Fibroblast of lung (primary cell): Measurements from ENCODE around the gene SLC4A8.

Experiments used
- EZH2 ChIP-seq: IDR thresholded peaks from 2 replicates; pipeline ENCODE4 v1.5.1; 2012; ENCODE audit warnings: low read length, control low read depth, mild to moderate bottlenecking; ENCODE audit errors: missing control alignments
- TF ChIP-seq, protein P1 (sequence below), 2 donors: IDR thresholded peaks in 1 of 2; conservative IDR thresholded peaks in 1 of 2; 1 replicate in 1 of 2; 2 replicates in 1 of 2; pipeline ENCODE4 v1.5.1; 2011 to 2012; ENCODE audit warnings: low read length in 2 of 2, control low read depth in 1 of 2, inconsistent platforms in 1 of 2, low read depth in 1 of 2, mild to moderate bottlenecking in 1 of 2

DNA sequence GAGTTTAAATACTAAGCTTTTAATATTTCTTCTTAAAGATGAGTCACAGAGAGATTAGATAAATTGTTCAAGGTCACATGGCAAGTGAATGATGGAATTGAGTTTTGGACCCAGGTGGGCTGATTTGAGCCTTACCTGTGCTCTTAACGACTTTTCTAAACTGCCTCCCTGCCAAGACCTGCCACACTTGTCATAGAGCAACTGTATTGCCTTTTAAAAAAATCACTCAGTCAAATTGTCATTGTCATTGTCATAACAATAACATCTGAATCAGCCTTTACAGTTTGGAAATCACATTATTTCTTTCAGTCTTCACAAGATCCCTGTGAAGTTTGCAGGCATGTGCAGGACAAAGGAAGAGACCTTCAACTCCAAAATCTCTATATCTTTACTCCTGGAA lies 25.7 kb downstream of the SLC4A8 start:
- TF ChIP-seq, protein P1, sequence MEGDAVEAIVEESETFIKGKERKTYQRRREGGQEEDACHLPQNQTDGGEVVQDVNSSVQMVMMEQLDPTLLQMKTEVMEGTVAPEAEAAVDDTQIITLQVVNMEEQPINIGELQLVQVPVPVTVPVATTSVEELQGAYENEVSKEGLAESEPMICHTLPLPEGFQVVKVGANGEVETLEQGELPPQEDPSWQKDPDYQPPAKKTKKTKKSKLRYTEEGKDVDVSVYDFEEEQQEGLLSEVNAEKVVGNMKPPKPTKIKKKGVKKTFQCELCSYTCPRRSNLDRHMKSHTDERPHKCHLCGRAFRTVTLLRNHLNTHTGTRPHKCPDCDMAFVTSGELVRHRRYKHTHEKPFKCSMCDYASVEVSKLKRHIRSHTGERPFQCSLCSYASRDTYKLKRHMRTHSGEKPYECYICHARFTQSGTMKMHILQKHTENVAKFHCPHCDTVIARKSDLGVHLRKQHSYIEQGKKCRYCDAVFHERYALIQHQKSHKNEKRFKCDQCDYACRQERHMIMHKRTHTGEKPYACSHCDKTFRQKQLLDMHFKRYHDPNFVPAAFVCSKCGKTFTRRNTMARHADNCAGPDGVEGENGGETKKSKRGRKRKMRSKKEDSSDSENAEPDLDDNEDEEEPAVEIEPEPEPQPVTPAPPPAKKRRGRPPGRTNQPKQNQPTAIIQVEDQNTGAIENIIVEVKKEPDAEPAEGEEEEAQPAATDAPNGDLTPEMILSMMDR (conservative IDR thresholded peaks at IDR 0.05 in 1 of 2, IDR thresholded peaks at IDR 0.05 in 1 of 2; ENCODE audit: low read depth in 1 of 2, low read length in 2 of 2), result no peak
- no peak for TF ChIP-seq EZH2
